AG10803 (cell line): ENCODE data around the gene GBGT1.

ENCODE experiments used
- DNase-seq: peaks from one replicate; pipeline ENCODE4 v3.0.0; 2010; ENCODE audit warnings: low read depth
- H3K4me3 ChIP-seq: 2 replicates; pipeline ENCODE4 v1.5.1; 2011; ENCODE audit warnings: mild to moderate bottlenecking, low read length, control low read depth
- CTCF ChIP-seq: conservative IDR thresholded peaks from 2 replicates; pipeline ENCODE4 v1.5.1; 2011; ENCODE audit warnings: mild to moderate bottlenecking, low read length, control low read depth, inconsistent platforms

GBGT1 gene

DNA sequence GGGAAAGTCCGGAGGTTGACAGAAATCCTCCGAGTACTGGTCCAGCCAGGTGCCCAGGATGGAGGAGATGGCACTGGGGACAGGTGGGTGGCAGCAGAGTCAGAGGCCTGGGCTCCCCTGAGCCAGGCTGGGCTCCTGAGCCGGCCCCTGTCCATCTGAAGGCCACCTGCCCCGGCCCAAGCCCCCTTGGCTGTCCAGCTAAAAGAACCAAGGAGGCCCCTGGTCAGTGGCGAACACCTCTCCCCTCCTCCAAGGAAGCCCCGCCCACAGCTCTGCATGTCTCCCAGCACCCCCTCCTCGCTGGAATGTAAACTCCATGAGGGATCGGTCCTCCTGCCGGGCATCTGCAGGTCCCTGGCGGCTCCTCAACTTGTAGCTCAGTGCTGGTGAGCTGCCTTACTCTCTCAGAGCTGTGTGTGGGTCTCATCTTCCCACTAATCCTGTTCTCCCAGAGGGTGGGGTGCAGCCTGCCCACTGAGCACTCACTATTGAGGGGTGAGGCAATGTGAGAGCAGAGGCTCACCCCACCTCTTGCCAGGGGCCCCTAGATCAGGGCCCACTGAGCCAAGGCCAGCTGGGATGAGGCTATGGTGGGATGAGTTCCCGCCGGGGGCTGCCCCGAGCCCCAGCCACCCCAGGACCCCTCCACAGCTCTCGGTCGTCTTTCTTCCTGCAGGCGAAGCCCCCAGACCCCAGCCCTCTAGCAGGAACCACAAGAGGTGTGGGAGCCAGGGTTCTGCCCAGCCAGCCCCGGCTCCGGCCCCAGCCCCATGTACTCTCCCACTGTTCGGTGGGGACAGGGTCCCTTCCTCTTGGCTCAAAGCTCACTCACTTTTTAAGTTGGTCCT is 54.7 kb downstream of the GBGT1 start:
- no peak for TF ChIP-seq CTCF
- no peak overlapping the region for H3K4me3 ChIP-seq
- DNase-seq = no peak

DNA sequence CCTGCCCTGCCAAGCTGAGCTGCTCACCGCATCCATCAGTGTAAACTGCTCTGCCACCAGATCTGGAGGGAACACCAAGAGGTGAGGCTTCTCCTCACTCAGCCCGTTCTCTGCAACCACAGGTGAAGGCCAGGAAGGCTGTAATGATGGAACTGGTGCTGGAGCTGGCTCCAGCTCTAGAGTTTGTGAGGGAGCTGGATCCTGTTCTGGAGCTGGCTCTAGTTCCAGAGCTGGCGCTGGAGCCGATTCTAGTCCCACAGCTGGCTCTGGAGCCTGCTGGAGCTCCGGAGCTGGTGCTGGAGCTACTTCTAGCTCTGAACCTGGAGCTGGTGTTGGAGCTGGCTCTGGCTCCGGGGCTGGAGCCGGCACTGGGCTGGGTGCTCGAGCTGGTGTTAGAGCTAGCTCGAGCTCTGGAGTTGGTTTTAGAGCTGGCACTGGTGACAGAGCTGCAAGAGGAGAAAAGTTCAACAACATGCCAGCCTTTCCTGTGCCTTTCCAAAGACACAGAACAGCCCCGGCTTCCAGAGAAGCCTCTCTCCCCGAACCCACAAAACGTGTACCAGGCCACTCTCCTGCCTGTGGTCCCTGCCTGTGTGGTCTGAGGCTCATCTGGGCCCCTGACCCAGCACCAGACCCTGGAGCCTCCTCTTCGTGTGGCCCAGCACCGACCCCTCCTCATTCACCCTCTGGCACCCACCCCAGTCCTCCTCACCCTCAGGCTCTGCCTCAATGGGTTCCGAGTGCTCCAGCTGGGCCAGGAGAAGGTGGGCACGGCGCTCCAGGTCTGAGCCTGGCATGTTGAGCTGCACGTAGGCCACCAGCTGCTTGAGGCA is 55.5 kb downstream of the GBGT1 start:
- no peak overlapping the region for H3K4me3 ChIP-seq
- DNase-seq = no peak
- TF ChIP-seq CTCF = no peak

GRCh38 chr9:133107245-133107722 is 56.4 kb downstream of the GBGT1 start:
- no peak overlapping the region for H3K4me3 ChIP-seq
- no peak for TF ChIP-seq CTCF
- DNase-seq = no peak

GRCh38 chr9:133106511-133107244 is 57.0 kb downstream of the GBGT1 start:
- DNase-seq = no peak
- H3K4me3 ChIP-seq = no peak overlapping the region
- TF ChIP-seq CTCF = no peak

GRCh38 chr9:133105461-133105770 is 58.3 kb downstream of the GBGT1 start:
- TF ChIP-seq CTCF = no peak
- no peak overlapping the region for H3K4me3 ChIP-seq
- no peak for DNase-seq

GRCh38 chr9:133104718-133105460 is 58.8 kb downstream of the GBGT1 start:
- no peak for TF ChIP-seq CTCF
- no peak for DNase-seq
- H3K4me3 ChIP-seq = no peak overlapping the region
